ENCODE measurements around the gene NSUN2.

DNA sequence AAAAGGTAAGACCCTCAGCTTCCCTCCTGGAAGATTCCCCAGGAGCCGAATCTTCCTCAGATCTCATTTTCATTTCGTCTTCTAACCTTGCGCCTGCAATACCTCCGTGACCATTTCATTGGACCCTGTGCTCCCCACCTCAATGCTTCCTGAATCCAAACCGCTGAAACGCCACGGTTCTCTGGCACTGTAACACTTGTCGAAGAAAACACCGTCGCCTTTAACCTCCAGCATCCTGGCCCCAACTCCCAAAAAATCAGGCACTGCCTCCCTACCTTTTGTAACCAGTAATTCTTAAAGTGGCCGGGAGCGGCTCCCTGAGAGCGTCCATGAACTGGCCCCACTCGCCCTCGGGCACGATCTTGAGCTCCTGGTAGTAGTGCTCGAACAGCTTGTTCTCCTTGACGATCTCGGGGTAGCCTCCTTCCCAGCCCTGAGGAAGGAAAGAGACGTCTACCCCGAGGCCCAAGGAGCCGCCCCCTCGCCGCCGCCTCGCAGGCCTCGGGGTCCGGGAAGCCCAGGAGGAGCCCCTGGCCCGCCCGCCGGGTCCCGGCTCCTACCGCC lies 438 bp downstream of the NSUN2 start:
- TF ChIP-seq, protein P1, sequence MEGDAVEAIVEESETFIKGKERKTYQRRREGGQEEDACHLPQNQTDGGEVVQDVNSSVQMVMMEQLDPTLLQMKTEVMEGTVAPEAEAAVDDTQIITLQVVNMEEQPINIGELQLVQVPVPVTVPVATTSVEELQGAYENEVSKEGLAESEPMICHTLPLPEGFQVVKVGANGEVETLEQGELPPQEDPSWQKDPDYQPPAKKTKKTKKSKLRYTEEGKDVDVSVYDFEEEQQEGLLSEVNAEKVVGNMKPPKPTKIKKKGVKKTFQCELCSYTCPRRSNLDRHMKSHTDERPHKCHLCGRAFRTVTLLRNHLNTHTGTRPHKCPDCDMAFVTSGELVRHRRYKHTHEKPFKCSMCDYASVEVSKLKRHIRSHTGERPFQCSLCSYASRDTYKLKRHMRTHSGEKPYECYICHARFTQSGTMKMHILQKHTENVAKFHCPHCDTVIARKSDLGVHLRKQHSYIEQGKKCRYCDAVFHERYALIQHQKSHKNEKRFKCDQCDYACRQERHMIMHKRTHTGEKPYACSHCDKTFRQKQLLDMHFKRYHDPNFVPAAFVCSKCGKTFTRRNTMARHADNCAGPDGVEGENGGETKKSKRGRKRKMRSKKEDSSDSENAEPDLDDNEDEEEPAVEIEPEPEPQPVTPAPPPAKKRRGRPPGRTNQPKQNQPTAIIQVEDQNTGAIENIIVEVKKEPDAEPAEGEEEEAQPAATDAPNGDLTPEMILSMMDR (IDR thresholded peaks at IDR 0.05; ENCODE audit: low read depth, low read length), result no peak
- TF ChIP-seq EZH2phosphoT487 (IDR thresholded peaks at IDR 0.05; ENCODE audit: low read depth), result no peak

Data from OCI-LY3 (cell line).